ENCODE measurements around the gene TRIL.

DNA sequence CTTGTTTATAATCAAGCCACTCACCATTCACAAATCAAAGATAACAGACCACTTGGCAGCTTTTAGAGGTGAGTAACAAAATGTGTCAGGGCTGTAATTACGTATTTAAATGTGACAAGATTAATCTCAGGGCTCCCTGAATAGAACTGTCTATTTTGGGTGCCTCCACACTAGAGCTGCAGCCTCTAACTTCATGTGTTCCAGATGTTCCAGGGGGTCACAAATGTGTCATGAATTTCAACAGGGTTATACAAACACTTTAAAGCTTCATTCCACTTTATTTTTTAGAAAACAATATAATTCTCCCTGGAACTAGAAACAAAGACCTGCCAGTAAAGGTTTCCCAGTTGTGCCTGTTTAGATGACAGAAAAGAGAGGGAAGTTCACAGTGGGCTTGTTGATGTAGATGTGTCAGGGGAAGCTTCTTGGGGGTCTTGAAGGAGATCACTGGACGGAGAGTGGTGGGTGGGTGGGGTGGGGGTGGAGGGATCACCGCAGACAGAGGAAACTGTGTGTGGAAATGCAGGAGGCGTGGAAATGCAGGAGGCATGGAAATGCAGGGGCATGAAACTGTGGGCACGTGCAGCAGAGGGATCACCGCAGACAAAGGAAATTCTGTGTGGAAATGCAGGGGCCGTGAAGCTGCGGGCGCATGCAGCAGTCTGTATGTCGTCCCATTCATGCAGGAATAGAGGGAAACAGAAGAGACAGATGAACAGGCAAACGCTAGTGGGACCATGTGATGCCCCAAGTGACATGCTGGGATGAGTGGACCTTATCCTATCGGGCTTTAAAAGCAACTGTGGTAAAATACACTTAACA lies 42.0 kb upstream of the TRIL start:
- no peak for TF ChIP-seq POLR2AphosphoS5 (IDR thresholded peaks at IDR 0.05; ENCODE audit: insufficient read depth in 1 of 2, low read depth in 1 of 2)
- no peak for TF ChIP-seq POLR2A (IDR thresholded peaks at IDR 0.05)
- TF ChIP-seq, protein P1, sequence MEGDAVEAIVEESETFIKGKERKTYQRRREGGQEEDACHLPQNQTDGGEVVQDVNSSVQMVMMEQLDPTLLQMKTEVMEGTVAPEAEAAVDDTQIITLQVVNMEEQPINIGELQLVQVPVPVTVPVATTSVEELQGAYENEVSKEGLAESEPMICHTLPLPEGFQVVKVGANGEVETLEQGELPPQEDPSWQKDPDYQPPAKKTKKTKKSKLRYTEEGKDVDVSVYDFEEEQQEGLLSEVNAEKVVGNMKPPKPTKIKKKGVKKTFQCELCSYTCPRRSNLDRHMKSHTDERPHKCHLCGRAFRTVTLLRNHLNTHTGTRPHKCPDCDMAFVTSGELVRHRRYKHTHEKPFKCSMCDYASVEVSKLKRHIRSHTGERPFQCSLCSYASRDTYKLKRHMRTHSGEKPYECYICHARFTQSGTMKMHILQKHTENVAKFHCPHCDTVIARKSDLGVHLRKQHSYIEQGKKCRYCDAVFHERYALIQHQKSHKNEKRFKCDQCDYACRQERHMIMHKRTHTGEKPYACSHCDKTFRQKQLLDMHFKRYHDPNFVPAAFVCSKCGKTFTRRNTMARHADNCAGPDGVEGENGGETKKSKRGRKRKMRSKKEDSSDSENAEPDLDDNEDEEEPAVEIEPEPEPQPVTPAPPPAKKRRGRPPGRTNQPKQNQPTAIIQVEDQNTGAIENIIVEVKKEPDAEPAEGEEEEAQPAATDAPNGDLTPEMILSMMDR (IDR thresholded peaks at IDR 0.05): no peak
